Endothelial cell of umbilical vein (primary cell): ENCODE results near the gene NXPH1. TPM values are rescaled to one million over a fixed set of nuclear protein-coding genes. Genes with fewer than 3 reads are reported as not detected.

Experiments used
- BruUV-seq: library from RNA; stranded (reverse); fragments of 400-500 nt; replicated peaks from 2 replicates; lab custom pipeline; 2021; lab: Mats Ljungman, UMichigan
- CTCF ChIA-PET: fragments of 300-600, 350-600 bp; sonication (Branson Sonifier 250); formaldehyde crosslinking; loops from one replicate; lab custom pipeline; 2021; ENCODE audit warnings: antibody characterized with exemption, inconsistent platforms; lab: Charles Lee
- POLR2A ChIA-PET: fragments of 300-600, 350-600 bp; sonication (Branson Sonifier 250); formaldehyde crosslinking; loops from one replicate; lab custom pipeline; 2021; ENCODE audit warnings: antibody characterized with exemption, inconsistent platforms; lab: Charles Lee
- DNase-seq: peaks from one replicate; pipeline ENCODE4 v3.0.0-alpha.2; 2011; ENCODE audit warnings: low read depth, low spot score
- FAIRE-seq: peaks from 2 replicates; lab custom pipeline; 2011; peaks lifted over from hg19 to GRCh38; lab: Jason Lieb, UNC
- H2AFZ ChIP-seq: 2 replicates; pipeline ENCODE4 v1.6.0; 2012; ENCODE audit warnings: low read depth, low read length, control low read depth, inconsistent platforms
- H3K27ac ChIP-seq: 2 replicates; pipeline ENCODE4 v1.5.1; 2011; ENCODE audit warnings: low read depth, mild to moderate bottlenecking, control low read depth, low read length, moderate library complexity; ENCODE audit not compliant: insufficient read depth
- H3K27me3 ChIP-seq, 2 experiments: 2 replicates each; pipeline versions ENCODE4 v1.6.0 to v1.6.1; 2011; ENCODE audit warnings: low read length in 2 of 2, mixed read lengths in 1 of 2; ENCODE audit not compliant: control insufficient read depth in 2 of 2, insufficient read depth in 2 of 2
- H3K36me3 ChIP-seq, 2 experiments: 2 replicates in 1 of 2; 3 replicates in 1 of 2; pipeline ENCODE4 v1.5.1; 2011; ENCODE audit warnings: low read length in 2 of 2, mild to moderate bottlenecking in 1 of 2, moderate library complexity in 1 of 2; ENCODE audit not compliant: control insufficient read depth in 2 of 2, insufficient read depth in 2 of 2; ENCODE audit errors: extremely low read depth in 1 of 2
- H3K4me1 ChIP-seq: 3 replicates; pipeline ENCODE4 v1.5.1; 2011; ENCODE audit warnings: mild to moderate bottlenecking, low read length; ENCODE audit not compliant: control insufficient read depth, insufficient read depth; ENCODE audit errors: extremely low read depth
- H3K4me2 ChIP-seq: 2 replicates; pipeline ENCODE4 v1.6.1; 2011; ENCODE audit warnings: low read length, control low read depth, mixed read lengths; ENCODE audit not compliant: insufficient read depth
- H3K4me3 ChIP-seq, 3 experiments: fragments of 200-600 bp in 1 of 3; sonication (generic), shearing (Covaris generic) in 1 of 3; replicated peaks in 1 of 3; 2 replicates each; pipeline ENCODE4 v1.5.1; 2011 to 2016; ENCODE audit warnings: control low read depth in 3 of 3, low read length in 3 of 3, mild to moderate bottlenecking in 2 of 3, inconsistent platforms in 1 of 3, low read depth in 1 of 3, moderate library complexity in 1 of 3; ENCODE audit not compliant: insufficient read depth in 1 of 3
- H3K79me2 ChIP-seq: 2 replicates; pipeline ENCODE4 v1.6.0; 2012; ENCODE audit warnings: low read length, inconsistent platforms; ENCODE audit not compliant: control insufficient read depth, insufficient read depth
- H3K9ac ChIP-seq: replicated peaks from 2 replicates; pipeline ENCODE3; 2011; ENCODE audit warnings: low read length, control low read depth; ENCODE audit not compliant: insufficient read depth; ENCODE audit errors: extremely low read depth
- H3K9me1 ChIP-seq: replicated peaks from 3 replicates; pipeline ENCODE4 v1.6.0; 2011; ENCODE audit warnings: mild to moderate bottlenecking, low read length; ENCODE audit not compliant: control insufficient read depth, insufficient read depth; ENCODE audit errors: extremely low read depth
- H3K9me3 ChIP-seq: replicated peaks from 2 replicates; pipeline ENCODE4 v1.5.1; 2012; ENCODE audit warnings: low read length, inconsistent platforms; ENCODE audit not compliant: control insufficient read depth, insufficient read depth
- H4K20me1 ChIP-seq: replicated peaks from 2 replicates; pipeline ENCODE3; 2011; ENCODE audit warnings: mild to moderate bottlenecking, low read length; ENCODE audit not compliant: control insufficient read depth, insufficient read depth; ENCODE audit errors: extremely low read depth
- CTCF ChIP-seq, 2 donors: IDR thresholded peaks; 1 replicate in 1 of 2; 2 replicates in 1 of 2; pipeline ENCODE4 v1.5.1; 2011; ENCODE audit warnings: low read length in 2 of 2, mild to moderate bottlenecking in 2 of 2, moderate library complexity in 2 of 2, control low read depth in 1 of 2, inconsistent platforms in 1 of 2, low read depth in 1 of 2; ENCODE audit not compliant: insufficient read depth in 1 of 2; ENCODE audit errors: extremely low read depth in 1 of 2
- EZH2 ChIP-seq: IDR thresholded peaks from 2 replicates; pipeline ENCODE4 v1.6.1; 2012; ENCODE audit warnings: borderline replicate concordance, low read depth, mild to moderate bottlenecking, moderate library complexity, low read length, inconsistent platforms; ENCODE audit not compliant: severe bottlenecking
- FOS ChIP-seq: IDR thresholded peaks from 2 replicates; pipeline ENCODE4 v1.6.1; 2011; ENCODE audit warnings: mild to moderate bottlenecking, low read length, moderate library complexity, borderline replicate concordance; ENCODE audit not compliant: insufficient read depth
- GATA2 ChIP-seq: IDR thresholded peaks from 2 replicates; pipeline ENCODE4 v1.7.0; 2011; ENCODE audit warnings: low read depth, mild to moderate bottlenecking, moderate library complexity, mixed read lengths, low read length; ENCODE audit not compliant: insufficient read length, insufficient read depth
- JUN ChIP-seq: IDR thresholded peaks from 2 replicates; pipeline ENCODE4 v1.6.1; 2011; ENCODE audit warnings: borderline replicate concordance, low read depth; ENCODE audit not compliant: insufficient read length, insufficient read depth
- MAX ChIP-seq: IDR thresholded peaks from 2 replicates; pipeline ENCODE4 v1.6.1; 2011; ENCODE audit not compliant: insufficient read depth, insufficient read length
- MYC ChIP-seq: IDR thresholded peaks from one replicate; pipeline ENCODE4 v1.6.1; 2011; ENCODE audit warnings: mild to moderate bottlenecking, low read depth, low read length
- POLR2A ChIP-seq: IDR thresholded peaks from 2 replicates; pipeline ENCODE4 v1.6.1; 2012; ENCODE audit warnings: low read depth, mild to moderate bottlenecking, control low read depth, low read length
- POLR2AphosphoS5 ChIP-seq: IDR thresholded peaks from 2 replicates; pipeline ENCODE4 v1.6.1; 2012; ENCODE audit warnings: low read depth, mild to moderate bottlenecking, control low read depth, low read length, moderate library complexity; ENCODE audit not compliant: insufficient read depth
- dilution Hi-C: fragments of 300-500 bp; cut with MboI; formaldehyde crosslinking; loops from one replicate; pipeline ENCODE4 v1.15.0; 2019; ENCODE audit warnings: low sequenced_read_pairs; ENCODE audit not compliant: extremely low pct_ligation_motif_present
- intact Hi-C: fragments of 100-400 bp; cut with micrococcal nuclease; formaldehyde crosslinking; loops from one replicate; pipeline ENCODE4 v1.10.0; 2022
- polyA plus RNA-seq, 4 experiments: library from polyadenylated mRNA; depleted of rRNA in 3 of 4; stranded (reverse) in 3 of 4; unstranded in 1 of 4; fragments of >200 nt; gene quantifications; 2 replicates each; pipeline versions ENCODE4 v1.2.1 to v1.2.3, GENCODE V29; 2011 to 2012; ENCODE audit warnings: missing spikeins in 1 of 4
- total RNA-seq: library from RNA; stranded (reverse); gene quantifications from 2 replicates; pipeline ENCODE4 v1.2.3, GENCODE V29; 2021

Gene NXPH1
- total and polyA plus RNA-seq, 2 donors (not counting 3 experiments of a cell fraction or from before 2014, with no cell fraction given): not detected

DNA sequence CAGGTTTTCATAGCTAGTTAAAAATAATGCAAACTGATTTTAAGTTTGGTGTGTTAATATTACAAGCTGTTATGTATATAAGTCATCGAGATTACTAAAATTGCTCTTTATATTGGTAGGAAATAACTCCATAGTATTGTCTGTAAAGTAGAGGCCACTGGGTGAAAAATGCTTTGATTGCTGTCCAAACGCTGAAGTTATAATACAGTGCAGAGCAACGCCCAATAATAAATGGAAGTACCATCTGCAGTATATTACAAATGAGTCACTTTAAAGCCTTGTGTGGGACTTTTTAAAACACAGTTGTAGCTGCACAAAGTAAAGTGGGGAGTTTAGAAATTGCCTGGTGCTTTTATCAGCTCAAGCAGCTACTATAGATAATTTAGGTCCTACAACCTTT, 196.1 kb downstream of the NXPH1 start:
- no peak overlapping the region for H2AFZ ChIP-seq
- FAIRE-seq (no peak), DNase-seq (no peak)
- H3K9me3 ChIP-seq: peaks cover 2% of the 10 kb centered on the region
- no peaks in the 10 kb centered on the region for H3K4me1 ChIP-seq
- dilution Hi-C loops: no loop called here
- intact Hi-C loops: no loop called here
- H3K36me3 ChIP-seq: no peaks in the 10 kb centered on the region
- POLR2A ChIA-PET: no interaction called here
- H3K4me3 ChIP-seq: no peak overlapping the region
- H3K27me3 ChIP-seq: no peaks in the 10 kb centered on the region
- no peaks in the 10 kb centered on the region for H3K9me1 ChIP-seq
- no peak overlapping the region for H3K27ac ChIP-seq
- H3K9ac ChIP-seq: no peak overlapping the region
- no peak overlapping the region for H3K4me2 ChIP-seq
- no peaks in the 10 kb centered on the region for H3K79me2 ChIP-seq
- CTCF ChIA-PET: no interaction called here
- no TSS peak for BruUV-seq
- no peaks in the 10 kb centered on the region for H4K20me1 ChIP-seq
- TF ChIP-seq MYC (no peak), GATA2 (no peak), MAX (no peak), CTCF (IDR thresholded peaks at IDR 0.05; ENCODE audit: extremely low read depth in 1 of 2, insufficient read depth in 1 of 2, low read depth in 1 of 2, low read length in 2 of 2) (no peak), POLR2AphosphoS5 (no peak), POLR2A (no peak), JUN (no peak)

DNA sequence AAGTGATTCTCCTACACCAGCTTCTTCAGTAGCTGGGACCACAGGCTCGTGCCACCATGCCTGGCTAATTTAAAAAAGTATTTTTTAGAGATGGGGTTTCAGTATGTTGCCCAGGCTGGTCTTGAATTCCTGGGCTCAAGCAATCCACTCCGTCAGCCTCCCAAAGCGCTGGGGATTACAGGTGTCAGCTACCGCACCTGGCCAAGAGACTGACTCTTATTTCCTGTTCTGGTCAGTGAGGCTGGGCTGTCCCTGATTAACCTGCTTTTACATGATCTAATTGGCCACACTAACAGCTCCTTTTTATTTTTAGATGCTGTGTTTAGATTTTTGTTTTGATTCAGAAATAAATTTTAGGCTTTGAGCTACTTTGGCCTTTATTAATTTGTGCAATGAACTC, 203.9 kb downstream of the NXPH1 start:
- DNase-seq (no peak), FAIRE-seq (no peak)
- Histone ChIP-seq H2AFZ (no peak overlapping the region), H3K4me2 (no peak overlapping the region), H3K4me1 (no peaks in the 10 kb centered on the region), H3K79me2 (no peaks in the 10 kb centered on the region), H3K9ac (no peak overlapping the region), H4K20me1 (no peaks in the 10 kb centered on the region), H3K9me1 (no peaks in the 10 kb centered on the region), H3K36me3 (no peaks in the 10 kb centered on the region), H3K27me3 (no peaks in the 10 kb centered on the region), H3K9me3 (peaks cover 4% of the 10 kb centered on the region), H3K4me3 (no peak overlapping the region), H3K27ac (no peak overlapping the region)
- ChIA-PET POLR2A (no interaction called here), CTCF (no interaction called here)
- dilution Hi-C loops: no loop called here
- no peak for TF ChIP-seq POLR2A
- TF ChIP-seq CTCF (IDR thresholded peaks at IDR 0.05; ENCODE audit: extremely low read depth in 1 of 2, insufficient read depth in 1 of 2, low read depth in 1 of 2, low read length in 2 of 2): no peak
- TF ChIP-seq MYC: no peak
- TF ChIP-seq EZH2: no peak
- no peak for TF ChIP-seq GATA2
- no peak for TF ChIP-seq POLR2AphosphoS5
- TF ChIP-seq FOS: no peak
- TF ChIP-seq MAX: no peak
- TF ChIP-seq JUN: no peak
- no TSS peak for BruUV-seq
- intact Hi-C loops: no loop called here
